Measurements from ENCODE around the gene PTGES.
"Not testable (repeated sequence)": the region's sequence is repeated elsewhere in the genome, so short reads cannot be mapped to it uniquely, and the experiment has no call there.

PTGES gene, protein sequence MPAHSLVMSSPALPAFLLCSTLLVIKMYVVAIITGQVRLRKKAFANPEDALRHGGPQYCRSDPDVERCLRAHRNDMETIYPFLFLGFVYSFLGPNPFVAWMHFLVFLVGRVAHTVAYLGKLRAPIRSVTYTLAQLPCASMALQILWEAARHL

DNA sequence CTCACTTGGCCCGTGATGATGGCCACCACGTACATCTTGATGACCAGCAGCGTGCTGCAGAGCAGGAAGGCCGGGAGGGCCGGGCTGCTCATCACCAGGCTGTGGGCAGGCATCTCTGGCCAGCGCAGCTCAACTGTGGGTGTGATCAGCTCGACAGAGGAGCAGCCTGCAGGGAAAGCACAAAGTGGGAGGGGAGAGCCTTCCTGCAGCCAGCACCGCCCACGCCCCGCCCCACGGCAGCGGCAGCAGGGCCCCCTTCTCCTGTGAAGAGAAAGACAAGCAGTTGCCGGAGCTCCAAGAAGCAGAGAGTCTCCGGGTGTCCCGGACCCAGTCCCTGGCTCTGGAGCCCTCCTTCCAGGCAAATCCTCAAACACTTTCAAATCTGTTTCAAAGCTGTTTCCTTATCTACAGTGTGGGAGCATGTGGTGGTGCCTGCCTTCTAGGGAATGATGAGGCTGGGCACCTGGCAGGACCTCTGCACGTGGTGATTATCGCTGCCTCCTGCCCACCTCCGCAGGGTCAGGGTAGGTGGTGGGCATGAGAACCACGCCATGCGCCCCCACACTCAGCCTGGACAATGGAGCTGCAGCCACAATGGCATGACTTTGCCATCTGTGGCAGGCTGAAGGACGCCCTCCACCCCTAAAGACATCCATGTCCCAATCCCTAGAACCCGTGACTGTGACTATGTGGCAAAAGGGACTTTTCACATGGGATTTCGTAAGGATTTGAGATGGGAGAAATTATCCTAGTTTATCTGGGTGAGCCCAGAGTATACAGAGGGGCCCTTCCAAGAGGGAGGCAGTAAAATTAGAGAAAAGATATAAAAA is at the start of gene PTGES:
TSS of gene PTGES (minus strand) at position 143 of the 830 bp plus-strand sequence. CDS start at position 113, 30 bp downstream.
- peak; percentile 91 for DNase-seq (ENCODE audit: low read depth)

- DNase-seq (ENCODE audit: low read depth), result no peak
These were observed 48.7 kb upstream of the PTGES start for GRCh38 chr9:129801504-129801903.

- no peak for DNase-seq (ENCODE audit: low read depth)
These were observed 46.1 kb upstream of the PTGES start for GRCh38 chr9:129798973-129799372.

DNA sequence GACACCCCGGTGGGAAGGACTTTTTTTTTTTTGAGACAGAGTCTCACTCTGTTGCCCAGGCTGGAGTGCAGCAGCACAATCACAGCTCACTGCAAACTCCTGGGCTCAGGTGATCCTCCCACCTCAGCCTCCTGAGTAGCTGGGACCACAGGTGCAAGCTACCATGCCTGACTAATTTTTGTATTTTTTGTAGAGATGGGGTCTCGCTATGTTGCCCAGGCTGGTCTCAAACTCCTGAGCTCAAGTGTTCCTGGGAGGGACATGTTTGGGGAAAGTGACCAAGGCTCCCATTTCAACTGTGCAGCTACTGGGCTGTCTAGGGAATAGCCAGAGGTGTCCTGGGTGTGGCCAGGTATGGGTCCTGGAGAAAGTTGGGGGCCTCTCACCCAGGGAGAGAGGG is 43.2 kb upstream of the PTGES start:
- not testable (repeated sequence) for DNase-seq (ENCODE audit: low read depth)

GRCh38 chr9:129794549-129794948 is 41.7 kb upstream of the PTGES start:
- DNase-seq (ENCODE audit: low read depth), result no peak

DNA sequence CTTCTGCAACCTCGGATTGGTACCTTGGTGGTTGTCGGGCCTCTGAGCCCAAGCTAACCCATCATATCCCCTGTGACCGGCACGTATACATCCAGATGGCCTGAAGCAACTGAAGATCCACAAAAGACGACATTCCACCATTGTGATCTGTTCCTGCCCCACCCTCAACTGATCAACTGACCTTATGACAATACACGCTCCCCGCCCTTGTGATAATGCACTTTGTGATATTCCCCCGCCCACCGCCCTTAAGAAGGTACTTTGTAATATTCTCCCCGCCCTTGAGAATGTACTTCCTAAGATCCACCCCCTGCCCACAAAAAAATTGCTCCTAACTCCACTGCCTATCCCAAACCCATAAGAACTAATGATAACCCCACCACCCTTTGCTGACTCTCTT is 33.6 kb upstream of the PTGES start:
- no peak for DNase-seq (ENCODE audit: low read depth)

GRCh38 chr9:129785866-129786265 is 33.0 kb upstream of the PTGES start:
- no peak for DNase-seq (ENCODE audit: low read depth)

- not testable (repeated sequence) for DNase-seq (ENCODE audit: low read depth)
These were observed 32.1 kb upstream of the PTGES start for GRCh38 chr9:129784970-129785369.

GRCh38 chr9:129783516-129784361 is 30.9 kb upstream of the PTGES start:
- peak; percentile 76 for DNase-seq (ENCODE audit: low read depth)

DNA sequence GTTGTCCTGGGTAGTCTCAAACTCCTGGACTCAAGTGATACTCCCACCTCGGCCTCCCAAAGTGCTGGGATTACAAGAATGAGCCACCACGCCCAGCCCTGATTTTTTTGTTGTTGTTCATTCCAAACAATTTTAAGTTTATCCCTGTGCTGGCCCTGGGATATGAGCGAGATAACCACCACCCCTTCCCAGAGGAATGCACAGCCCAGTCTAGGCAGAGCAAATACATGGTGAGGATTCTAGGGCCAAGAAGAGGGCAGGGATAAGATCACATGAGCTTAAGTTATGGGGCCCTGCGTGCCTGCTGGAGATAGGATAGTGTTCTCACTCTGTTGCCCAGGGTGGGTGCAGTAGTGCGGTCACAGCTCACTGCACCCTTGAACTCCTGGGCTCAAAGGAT is 29.1 kb upstream of the PTGES start:
- peak; percentile 92 for DNase-seq (ENCODE audit: low read depth)

DNA sequence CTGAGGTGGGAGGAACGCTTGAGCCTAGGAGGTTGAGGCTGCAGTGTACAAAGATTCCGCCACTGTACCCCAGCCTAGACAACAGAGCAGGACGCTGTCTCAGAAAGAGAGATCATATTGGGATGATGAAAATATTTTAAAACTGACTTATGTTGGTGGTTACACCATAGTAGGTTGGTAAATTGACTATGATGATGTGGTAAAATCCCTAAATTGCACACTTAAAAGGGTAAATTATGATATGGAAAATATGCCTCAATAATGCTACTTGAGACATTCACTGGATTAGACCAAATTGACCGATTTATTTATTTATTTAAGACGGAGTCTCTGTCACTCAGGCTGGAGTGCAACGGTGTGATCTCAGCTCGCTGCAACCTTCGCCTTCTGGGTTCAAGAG is 28.3 kb upstream of the PTGES start:
- no peak for DNase-seq (ENCODE audit: low read depth)

DNA sequence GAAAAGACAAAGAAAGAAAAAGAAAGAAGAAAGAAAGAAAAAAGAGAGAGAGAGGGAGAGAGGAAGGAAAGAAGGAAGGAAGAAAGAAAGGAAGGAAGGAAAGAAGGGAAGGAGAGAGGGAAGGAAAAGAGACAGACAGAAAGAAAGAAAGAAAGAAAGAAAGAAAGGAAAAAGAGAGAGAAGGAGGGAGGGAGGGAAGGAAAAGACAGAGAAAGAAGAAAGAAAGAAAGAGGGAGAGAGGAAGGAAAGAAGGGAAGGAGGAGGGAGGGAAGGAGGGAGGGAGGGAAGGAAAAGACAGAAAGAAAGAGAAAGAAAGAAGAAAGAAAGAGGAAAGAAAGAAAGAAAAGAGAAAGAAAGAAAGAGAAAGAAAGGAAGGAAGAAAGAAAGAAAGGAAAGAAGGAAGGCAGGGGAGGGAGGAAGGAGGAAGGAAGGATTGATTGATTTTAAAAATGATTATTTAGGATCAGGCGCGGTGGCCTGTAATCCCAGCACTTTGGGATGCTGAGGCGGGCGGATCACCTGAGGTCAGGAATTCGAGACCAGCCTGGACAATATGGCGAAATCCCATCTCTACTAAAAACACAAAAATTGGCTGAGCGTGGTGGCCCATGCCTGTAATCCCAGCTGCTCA is 26.8 kb upstream of the PTGES start:
- DNase-seq (ENCODE audit: low read depth), result no peak

GRCh38 chr9:129778469-129778868 is 25.6 kb upstream of the PTGES start:
- DNase-seq (ENCODE audit: low read depth), result no peak

DNA sequence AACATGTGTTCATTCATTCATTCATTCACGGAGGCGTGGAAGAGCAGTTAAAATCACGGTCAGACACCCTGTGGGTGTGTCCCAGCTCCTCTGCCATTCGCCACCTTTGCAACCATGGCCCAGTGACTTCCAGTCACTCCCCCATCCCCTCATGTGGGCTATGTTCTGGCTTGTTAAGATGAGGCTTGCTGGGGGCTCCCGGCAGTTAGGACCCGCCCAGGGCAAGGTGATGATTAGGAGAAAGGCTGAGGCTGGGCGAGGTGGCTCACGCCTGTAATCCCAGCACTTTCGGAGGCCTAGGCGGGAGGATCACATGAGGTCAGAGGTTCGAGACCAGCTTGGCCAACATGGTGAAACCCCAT is 24.9 kb upstream of the PTGES start:
- DNase-seq (ENCODE audit: low read depth), result no peak

- DNase-seq (ENCODE audit: low read depth), result peak; percentile 100
These were observed 24.3 kb upstream of the PTGES start for GRCh38 chr9:129776938-129777768.

GRCh38 chr9:129776566-129776937 is 23.7 kb upstream of the PTGES start:
- DNase-seq (ENCODE audit: low read depth), result peak; percentile 78

GRCh38 chr9:129776096-129776495 is 23.3 kb upstream of the PTGES start:
- not testable (repeated sequence) for DNase-seq (ENCODE audit: low read depth)

GRCh38 chr9:129775448-129775798 is 22.6 kb upstream of the PTGES start:
- no peak for DNase-seq (ENCODE audit: low read depth)

DNA sequence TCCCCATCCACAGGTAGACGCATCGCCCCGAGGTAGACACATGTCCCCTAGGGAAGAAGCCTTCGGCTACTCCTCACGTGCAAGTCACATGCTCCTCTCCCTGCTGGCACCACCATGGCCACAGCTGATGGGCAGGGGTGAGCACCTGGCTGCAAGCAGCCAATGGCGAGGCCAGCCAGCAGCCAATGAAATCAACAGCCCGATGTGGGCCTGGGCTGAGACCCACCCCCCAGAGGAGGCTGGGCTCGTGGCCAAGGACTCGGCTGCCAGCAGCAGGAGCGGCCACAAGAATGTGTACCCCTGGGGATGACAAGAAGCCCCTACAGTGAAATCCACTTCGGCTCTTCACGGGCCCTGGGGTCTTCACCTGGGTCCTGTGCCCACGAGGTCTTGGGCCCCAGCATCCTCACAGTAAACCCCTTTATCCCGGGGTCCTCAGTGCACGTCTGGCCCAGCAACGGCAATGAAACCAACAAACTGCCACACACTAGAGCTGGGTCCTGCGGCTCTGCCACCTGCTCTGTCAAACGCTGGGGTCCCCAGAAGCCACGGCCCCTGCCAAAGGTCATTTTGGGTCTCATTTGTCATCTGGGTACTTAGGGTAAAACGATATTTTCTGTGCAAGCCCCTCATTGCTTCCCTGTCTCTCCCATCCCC is 22.1 kb upstream of the PTGES start:
- DNase-seq (ENCODE audit: low read depth), result no peak

DNA sequence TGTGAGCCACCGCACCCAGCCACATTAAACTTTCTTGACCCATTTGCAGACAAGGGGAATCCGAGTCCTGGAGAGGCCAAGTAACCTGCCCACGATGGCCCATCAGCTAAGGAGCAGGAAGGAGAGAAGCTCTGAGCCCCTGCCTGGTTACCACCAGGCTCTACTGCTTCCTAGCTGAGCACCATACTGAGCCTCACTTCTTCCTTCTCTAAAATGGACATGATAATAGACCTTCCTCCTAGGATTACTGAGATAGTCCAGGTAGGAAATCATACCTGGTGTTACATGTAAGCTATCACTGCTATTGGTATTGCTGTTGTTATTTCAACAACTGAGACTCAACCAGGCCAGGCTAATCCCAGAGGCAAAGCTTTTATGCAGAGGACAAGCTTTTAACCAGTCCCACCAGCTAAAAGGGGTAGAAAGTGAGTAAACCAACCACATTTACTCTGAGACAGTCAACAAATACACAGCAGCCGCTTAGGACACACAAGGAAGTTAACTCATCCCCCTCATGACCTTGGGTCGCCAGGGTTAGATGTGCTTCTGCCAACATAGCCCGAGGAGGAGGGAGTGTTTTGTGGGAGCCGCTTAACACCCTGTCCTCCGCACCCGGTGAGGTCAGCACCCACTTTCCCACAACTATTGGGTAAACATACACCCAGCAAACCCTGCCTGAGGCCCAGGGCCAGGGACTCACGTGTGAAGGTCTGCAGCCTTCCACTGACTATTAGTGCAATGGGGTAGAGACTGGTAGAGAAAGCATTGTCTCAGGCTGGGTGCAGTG is 20.6 kb upstream of the PTGES start:
- DNase-seq (ENCODE audit: low read depth), result peak; percentile 100
